ENCODE measurements around the gene EPHA2. TPM values are rescaled to one million over a fixed set of nuclear protein-coding genes. Genes with fewer than 3 reads are reported as not detected.

Gene EPHA2
- polyA plus RNA-seq, 1 experiment: 19.1 TPM

DNA sequence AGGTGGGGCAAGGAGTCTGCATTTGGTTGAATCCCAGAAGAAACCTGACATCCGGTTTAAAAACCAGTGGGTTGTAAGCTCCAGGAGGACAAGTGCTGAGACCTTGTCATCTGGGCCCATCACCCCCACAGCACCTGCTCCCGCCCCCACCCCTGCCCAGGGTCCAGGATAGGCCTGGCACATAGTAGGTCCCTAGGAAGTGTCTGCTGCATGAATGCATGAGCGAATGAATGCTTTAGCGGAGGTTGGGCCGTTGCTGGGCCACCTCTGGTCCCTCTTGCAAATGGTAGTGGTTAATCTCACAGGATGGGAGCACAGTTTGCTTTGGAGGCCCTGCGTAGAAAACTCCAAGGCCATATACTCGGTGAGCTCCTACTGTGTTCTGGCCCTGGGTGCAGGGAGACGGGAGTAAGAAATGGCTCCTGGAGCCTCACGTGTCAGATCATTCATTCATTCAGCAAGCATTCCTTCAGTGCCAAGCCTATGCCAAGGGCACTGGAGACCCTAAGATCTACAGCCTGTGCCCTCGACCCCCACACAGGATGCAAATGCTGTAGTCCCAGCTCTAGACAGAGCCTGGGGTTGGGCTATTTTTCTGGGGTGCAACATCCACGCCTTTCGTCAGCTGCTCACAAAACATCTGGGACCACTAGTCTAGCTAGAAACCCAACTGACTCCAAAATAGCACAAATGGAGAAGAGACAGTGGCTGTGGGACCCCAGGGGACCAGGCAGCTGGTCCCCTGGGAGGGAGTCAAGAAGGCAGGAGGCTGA lies 28.9 kb downstream of the EPHA2 start:
- no peak overlapping the region for H3K27ac ChIP-seq (ENCODE audit: low read depth, low read length)
- ChIA-PET POLR2A (no interaction called here), CTCF (interaction anchor here (0.6 to 1.6 kb wide), 2 partner anchors 27 to 45 kb away, joined by 3 read pairs; no protein-coding TSS in a partner anchor)
- H3K27me3 ChIP-seq (ENCODE audit: control insufficient read depth, insufficient read depth, low read length): no peaks in the 10 kb centered on the region
- no peak overlapping the region for H3K4me3 ChIP-seq (ENCODE audit: low read depth, low read length)
- TF ChIP-seq, protein P1, sequence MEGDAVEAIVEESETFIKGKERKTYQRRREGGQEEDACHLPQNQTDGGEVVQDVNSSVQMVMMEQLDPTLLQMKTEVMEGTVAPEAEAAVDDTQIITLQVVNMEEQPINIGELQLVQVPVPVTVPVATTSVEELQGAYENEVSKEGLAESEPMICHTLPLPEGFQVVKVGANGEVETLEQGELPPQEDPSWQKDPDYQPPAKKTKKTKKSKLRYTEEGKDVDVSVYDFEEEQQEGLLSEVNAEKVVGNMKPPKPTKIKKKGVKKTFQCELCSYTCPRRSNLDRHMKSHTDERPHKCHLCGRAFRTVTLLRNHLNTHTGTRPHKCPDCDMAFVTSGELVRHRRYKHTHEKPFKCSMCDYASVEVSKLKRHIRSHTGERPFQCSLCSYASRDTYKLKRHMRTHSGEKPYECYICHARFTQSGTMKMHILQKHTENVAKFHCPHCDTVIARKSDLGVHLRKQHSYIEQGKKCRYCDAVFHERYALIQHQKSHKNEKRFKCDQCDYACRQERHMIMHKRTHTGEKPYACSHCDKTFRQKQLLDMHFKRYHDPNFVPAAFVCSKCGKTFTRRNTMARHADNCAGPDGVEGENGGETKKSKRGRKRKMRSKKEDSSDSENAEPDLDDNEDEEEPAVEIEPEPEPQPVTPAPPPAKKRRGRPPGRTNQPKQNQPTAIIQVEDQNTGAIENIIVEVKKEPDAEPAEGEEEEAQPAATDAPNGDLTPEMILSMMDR (IDR thresholded peaks at IDR 0.05; ENCODE audit: low read depth, low read length): no peak
- no peaks in the 10 kb centered on the region; the same call in 1 of the 2 replicates for H3K9me3 ChIP-seq (ENCODE audit: control insufficient read depth, insufficient read depth, low read length)
- DNase-seq (ENCODE audit: low read depth, low spot score): no peak

DNA sequence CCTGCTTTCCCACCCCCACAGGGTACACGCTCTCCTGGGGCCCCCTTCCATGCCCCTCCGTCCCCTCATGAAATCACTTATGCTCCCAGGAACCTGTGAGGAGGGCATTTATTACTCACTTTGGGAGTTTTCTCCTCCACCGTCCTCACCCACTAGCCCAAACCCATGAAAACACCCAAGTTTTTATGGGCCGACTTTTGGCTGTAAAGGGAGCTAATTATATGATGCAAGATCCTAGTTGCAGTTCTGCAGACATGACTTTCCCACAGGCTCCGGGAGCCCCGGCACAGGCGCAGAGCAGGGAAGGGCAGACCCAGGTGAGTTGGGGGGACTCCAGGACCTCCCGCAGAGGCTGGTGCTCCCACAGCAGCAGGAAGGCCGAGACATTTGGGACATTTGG lies 29.7 kb downstream of the EPHA2 start:
- ChIA-PET POLR2A (interaction anchor here (0.8 kb wide), 1 partner anchor 60 kb away, joined by 3 read pairs; no protein-coding TSS in a partner anchor), CTCF (interaction anchor here (1.4 to 1.6 kb wide), 2 partner anchors 43 to 44 kb away, joined by 3 to 4 read pairs; no protein-coding TSS in a partner anchor)
- H3K27me3 ChIP-seq (ENCODE audit: control insufficient read depth, insufficient read depth, low read length): no peaks in the 10 kb centered on the region
- no peaks in the 10 kb centered on the region; the same call in 1 of the 2 replicates for H3K9me3 ChIP-seq (ENCODE audit: control insufficient read depth, insufficient read depth, low read length)
- TF ChIP-seq, protein P1 (IDR thresholded peaks at IDR 0.05; ENCODE audit: low read depth, low read length): no peak
- no peak overlapping the region for H3K4me3 ChIP-seq (ENCODE audit: low read depth, low read length)
- DNase-seq (ENCODE audit: low read depth, low spot score): no peak
- no peak overlapping the region for H3K27ac ChIP-seq (ENCODE audit: low read depth, low read length)

DNA sequence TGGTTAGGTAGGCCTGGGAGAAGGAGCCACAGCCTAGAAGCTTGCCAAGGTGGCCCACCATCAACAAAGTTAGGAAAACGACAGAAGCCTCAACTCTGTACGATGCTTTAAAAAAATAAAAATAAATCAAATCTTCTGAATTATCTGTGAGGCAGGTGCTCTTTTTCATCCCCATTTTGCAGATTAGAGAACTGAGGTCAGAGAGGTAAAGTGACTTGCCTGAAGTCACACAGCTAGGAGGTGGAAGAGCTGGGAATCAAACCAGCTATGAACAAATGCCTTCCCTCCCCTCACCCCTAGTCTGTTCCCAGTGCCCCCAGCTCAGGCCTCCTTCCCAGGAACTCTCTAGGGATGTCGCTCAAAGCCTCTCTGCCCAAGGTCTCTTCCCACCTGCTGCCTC lies 30.4 kb downstream of the EPHA2 start:
- no peak for DNase-seq (ENCODE audit: low read depth, low spot score)
- no peak overlapping the region for H3K27ac ChIP-seq (ENCODE audit: low read depth, low read length)
- H3K9me3 ChIP-seq (ENCODE audit: control insufficient read depth, insufficient read depth, low read length): no peaks in the 10 kb centered on the region; the same call in 1 of the 2 replicates
- POLR2A ChIA-PET: interaction anchor here (0.8 kb wide), 1 partner anchor 61 kb away, joined by 3 read pairs; no protein-coding TSS in a partner anchor
- CTCF ChIA-PET: interaction anchor here (1.4 kb wide), 1 partner anchor 43 kb away, joined by 4 read pairs; no protein-coding TSS in a partner anchor
- no peaks in the 10 kb centered on the region for H3K27me3 ChIP-seq (ENCODE audit: control insufficient read depth, insufficient read depth, low read length)
- TF ChIP-seq, protein P1 (IDR thresholded peaks at IDR 0.05; ENCODE audit: low read depth, low read length): no peak
- H3K4me3 ChIP-seq (ENCODE audit: low read depth, low read length): no peak overlapping the region

DNA sequence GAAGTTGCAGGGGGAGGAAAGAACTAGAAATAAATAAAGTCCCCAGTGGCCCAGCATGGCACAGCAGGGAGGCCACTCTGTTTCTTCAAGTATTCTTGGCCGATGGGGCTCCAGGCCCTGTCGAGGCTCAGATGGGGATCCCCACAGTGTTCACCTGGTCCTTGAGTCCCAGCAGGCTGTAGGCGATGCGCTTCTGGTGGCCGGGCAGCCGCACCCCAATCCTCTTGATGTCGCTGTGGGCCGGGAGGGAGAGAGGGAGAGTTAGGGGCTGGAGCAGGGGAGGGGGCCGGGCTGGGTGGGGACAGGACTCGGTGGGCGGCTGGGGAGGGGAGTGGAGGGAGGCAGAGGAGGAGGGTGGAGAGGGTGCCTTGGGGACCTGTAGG lies 30.8 kb downstream of the EPHA2 start:
- no peak for DNase-seq (ENCODE audit: low read depth, low spot score)
- no peak overlapping the region for H3K4me3 ChIP-seq (ENCODE audit: low read depth, low read length)
- POLR2A ChIA-PET: no interaction called here
- no peaks in the 10 kb centered on the region; the same call in 1 of the 2 replicates for H3K9me3 ChIP-seq (ENCODE audit: control insufficient read depth, insufficient read depth, low read length)
- H3K27me3 ChIP-seq (ENCODE audit: control insufficient read depth, insufficient read depth, low read length): no peaks in the 10 kb centered on the region
- no peak overlapping the region for H3K27ac ChIP-seq (ENCODE audit: low read depth, low read length)
- CTCF ChIA-PET: interaction anchor here (1.4 kb wide), 1 partner anchor 42 kb away, joined by 4 read pairs; no protein-coding TSS in a partner anchor
- TF ChIP-seq, protein P1 (IDR thresholded peaks at IDR 0.05; ENCODE audit: low read depth, low read length): no peak
